Ovary (tissue), 9 donors: Measurements from ENCODE around the gene ST3GAL4. TPM values are rescaled to one million over a fixed set of nuclear protein-coding genes. Genes with fewer than 3 reads are reported as not detected.

ENCODE experiments used
- DNase-seq, 5 donors: peaks; one replicate each; pipeline ENCODE4 v3.0.0-alpha.2; 2019 to 2020
- H3K27ac ChIP-seq, 2 donors: fragments of 200-600 bp; one replicate each; pipeline versions ENCODE4 v1.5.1 to v1.8.0; 2019 to 2022
- H3K27me3 ChIP-seq: fragments of 200-600 bp; one replicate; pipeline ENCODE4 v1.8.0; 2022
- H3K36me3 ChIP-seq: fragments of 200-600 bp; sonication (generic); one replicate; pipeline ENCODE4 v1.5.1; 2019
- H3K4me1 ChIP-seq: one replicate; pipeline ENCODE4 v1.8.1; 2013; ENCODE audit warnings: mild to moderate bottlenecking, moderate library complexity; ENCODE audit not compliant: insufficient read depth
- H3K4me3 ChIP-seq: fragments of 200-600 bp; sonication (generic); one replicate; pipeline ENCODE4 v1.5.1; 2017
- H3K9me3 ChIP-seq, 2 donors: fragments of 200-600 bp in 1 of 2; sonication (generic) in 1 of 2; one replicate each; pipeline versions ENCODE4 v1.5.1 to v1.8.1; 2013 to 2019; ENCODE audit warnings: mild to moderate bottlenecking in 1 of 2, moderate library complexity in 1 of 2
- CTCF ChIP-seq, 3 donors: fragments of 450-650 bp in 2 of 3; fragments of 200-600 bp in 1 of 3; IDR thresholded peaks; one replicate each; pipeline versions ENCODE4 v1.5.1 to v1.8.0; 2016 to 2022; ENCODE audit warnings: antibody characterized with exemption in 3 of 3, mild to moderate bottlenecking in 1 of 3
- EP300 ChIP-seq: sonication (generic); formaldehyde crosslinking; IDR thresholded peaks from one replicate; pipeline ENCODE4 v1.6.1; 2017; ENCODE audit warnings: antibody characterized with exemption
- POLR2A ChIP-seq: fragments of 450-650 bp; IDR thresholded peaks from one replicate; pipeline ENCODE4 v1.6.1; 2017; ENCODE audit warnings: antibody characterized with exemption, mild to moderate bottlenecking, moderate library complexity
- whole genome bisulfite sequencing, 3 donors: extraction: QIAGEN DNeasy Blood & Tissue Kit in 1 of 3; methylation state at CpG; one replicate each; pipeline versions ENCODE4 v1.1.5 to v1.1.7; 2013 to 2017; 5-methylcytosine and 5-hydroxymethylcytosine counted together
- intact Hi-C, 4 donors: fragments of 100-400 bp; cut with DNase I; formaldehyde crosslinking; loops; one replicate each; pipeline versions ENCODE4 v1.11.0 to v1.15.1; 2022 to 2023
- polyA plus RNA-seq, 2 donors: library from polyadenylated mRNA; stranded (reverse); fragments of 200-250 nt in 1 of 2; fragments of 350-450 nt in 1 of 2; fragmentation: Illumina TruSeq in 1 of 2; extraction: RNeasy Lipid Tissue Mini Kit (QIAGEN cat#74804) in 1 of 2; gene quantifications; one replicate each; pipeline ENCODE4 v1.2.3, GENCODE V29; 2013 to 2014
- total RNA-seq, 7 donors: library from RNA; depleted of rRNA in 2 of 7; stranded (reverse); fragments of >200 nt in 2 of 7; fragmentation: NEBNext Ultra II Directional in 3 of 7; extraction: Animal tissue kit (Norgen Biotek cat#: 25700) in 3 of 7; gene quantifications; one replicate each; pipeline versions ENCODE4 v1.1.0 to v1.2.4, GENCODE V29; 2016 to 2023
- donor health status: DM: no; HTN: no; CAD: no; lungs with moderate emphysema.
- donor health status: DM: no; HTN: no; CAD: no.
- donor health status: Bipolar disorder and iron deficiency.
- donor health status: DM: yes; HTN: yes; CAD: no.
- donor health status: DM: no; HTN: no; CAD: no.
- donor health status: DM: yes; HTN: yes; CAD: no.

The ST3GAL4 gene
- total and polyA plus RNA-seq, 9 donors = 75.8 to 300 (median 120) TPM

GRCh38 chr11:126415669-126416420 lies 60.4 kb downstream of the ST3GAL4 start:
- WGBS, 3 donors = 11 to 16% (median 14%) methylated on average over 19 of the region's 19 CpGs
- Histone ChIP-seq H3K4me3 (peak overlapping the region; percentile 45), H3K4me1 (peaks cover 38% of the 10 kb centered on the region), H3K36me3 (no peaks in the 10 kb centered on the region), H3K27ac (peak overlapping the region; percentile 79 to 93), H3K27me3 (no peaks in the 10 kb centered on the region), H3K9me3 (no peaks in the 10 kb centered on the region)
- peak; percentile 89 to 94 (median 92) for DNase-seq
- intact Hi-C loops = loop anchor here in 3 of 4 donors (5.0 kb wide), 1 partner anchor 59 kb away; the partner anchor contains the start of gene ST3GAL4 (in 3 of the 3)
- no peak for TF ChIP-seq POLR2A
- TF ChIP-seq EP300 = peak; percentile 36
- TF ChIP-seq CTCF (IDR thresholded peaks at IDR 0.05) = no peak

- H3K9me3 ChIP-seq = no peaks in the 10 kb centered on the region
- H3K27me3 ChIP-seq = no peaks in the 10 kb centered on the region
- TF ChIP-seq CTCF (IDR thresholded peaks at IDR 0.05) = no peak
- TF ChIP-seq POLR2A = peak; percentile 40
- WGBS, 3 donors = 0 to 2% (median 1%) methylated on average over 51 to 52 of the region's 52 CpGs
- no peaks in the 10 kb centered on the region for H3K36me3 ChIP-seq
- peak overlapping the region; percentile 79 to 93 for H3K27ac ChIP-seq
- H3K4me3 ChIP-seq = peak overlapping the region; percentile 45
- peaks cover 42% of the 10 kb centered on the region for H3K4me1 ChIP-seq
- intact Hi-C loops = loop anchor here in 3 of 4 donors (5.0 kb wide), 1 partner anchor 59 kb away; the partner anchor contains the start of gene ST3GAL4 (in 3 of the 3)
- peak; percentile 92 to 96 (median 95) for DNase-seq
These were observed 61.1 kb downstream of the ST3GAL4 start for GRCh38 chr11:126416542-126417090.

DNA sequence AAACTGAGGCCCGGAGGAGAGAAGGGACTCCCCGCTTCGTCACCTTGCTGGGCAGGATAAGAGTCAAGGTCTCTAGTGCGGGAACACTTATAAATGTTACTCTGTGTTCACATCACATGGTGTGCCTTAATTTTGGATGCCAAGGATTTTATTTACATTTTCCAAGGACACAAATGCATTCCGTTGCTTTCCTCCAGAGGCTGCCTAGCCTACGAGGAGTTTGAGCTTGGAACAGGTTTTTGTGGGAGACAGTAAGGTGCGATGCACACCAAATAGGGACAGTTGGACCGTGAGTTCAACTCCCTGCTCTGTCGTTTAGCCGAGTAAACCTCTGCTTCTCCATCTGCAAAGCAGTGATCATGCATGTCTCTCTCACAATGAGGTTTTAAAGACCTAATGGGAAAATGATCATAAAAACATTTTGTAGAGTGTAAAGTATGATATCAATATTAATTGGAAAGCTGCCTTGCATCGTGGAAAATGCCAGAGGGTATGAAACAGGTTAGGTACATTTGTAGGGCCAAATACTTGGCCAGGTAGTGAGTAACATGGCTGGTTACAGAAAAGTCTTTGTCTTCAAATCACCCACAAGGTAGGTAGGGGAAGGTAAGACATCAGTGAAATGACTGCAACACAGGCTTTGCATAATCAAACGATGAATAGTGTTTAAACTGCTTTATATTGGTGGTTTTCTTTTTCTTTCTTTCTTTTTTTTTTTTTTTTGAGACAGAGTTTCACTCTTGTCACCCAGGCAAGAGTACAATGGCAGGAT lies 61.8 kb downstream of the ST3GAL4 start:
- peak overlapping the region; percentile 45 for H3K4me3 ChIP-seq
- TF ChIP-seq CTCF (IDR thresholded peaks at IDR 0.05) (no peak), POLR2A (no peak), EP300 (no peak)
- no peak for DNase-seq
- intact Hi-C loops = loop anchor here in 3 of 4 donors (5.0 kb wide), 1 partner anchor 60 kb away; the partner anchor contains the start of gene ST3GAL4 (in 3 of the 3)
- H3K9me3 ChIP-seq = no peaks in the 10 kb centered on the region
- 9 to 24% (median 10%) methylated on average over 12 of the region's 12 CpGs for WGBS, 3 donors
- peaks cover 45% of the 10 kb centered on the region for H3K4me1 ChIP-seq
- H3K36me3 ChIP-seq = no peaks in the 10 kb centered on the region
- no peaks in the 10 kb centered on the region for H3K27me3 ChIP-seq
- H3K27ac ChIP-seq = peak overlapping the region; percentile 79 to 93

GRCh38 chr11:126418887-126419286 lies 63.4 kb downstream of the ST3GAL4 start:
- no peaks in the 10 kb centered on the region for H3K36me3 ChIP-seq
- H3K9me3 ChIP-seq = no peaks in the 10 kb centered on the region
- TF ChIP-seq EP300 (no peak), CTCF (IDR thresholded peaks at IDR 0.05) (no peak), POLR2A (no peak)
- no peak for DNase-seq
- intact Hi-C loops = loop anchor here in 3 of 4 donors (5.0 kb wide), 1 partner anchor 62 kb away; the partner anchor contains the start of gene ST3GAL4 (in 3 of the 3)
- 0 to 43% (median 0%) methylated on average over 1 of the region's 1 CpG for WGBS, 3 donors
- no peaks in the 10 kb centered on the region for H3K27me3 ChIP-seq
- peaks cover 46% of the 10 kb centered on the region for H3K4me1 ChIP-seq
- H3K4me3 ChIP-seq = no peak overlapping the region
- H3K27ac ChIP-seq = peak overlapping the region in 1 of 2 donors; percentile 47
